HL-60/S4 treated with retinoic acid at 250 ng/mL for 4 days and 3 days (cell line): ENCODE results near the gene LPIN2.
"Not testable (repeated sequence)": the region's sequence is repeated elsewhere in the genome, so short reads cannot be mapped to it uniquely, and the experiment has no call there.

ENCODE experiments used
- in situ Hi-C: fragments of 300-500 bp; cut with MboI; formaldehyde crosslinking; loops from 2 replicates; pipeline ENCODE4 v1.7.0; 2022; ENCODE audit warnings: low sequenced_read_pairs

LPIN2 gene

DNA sequence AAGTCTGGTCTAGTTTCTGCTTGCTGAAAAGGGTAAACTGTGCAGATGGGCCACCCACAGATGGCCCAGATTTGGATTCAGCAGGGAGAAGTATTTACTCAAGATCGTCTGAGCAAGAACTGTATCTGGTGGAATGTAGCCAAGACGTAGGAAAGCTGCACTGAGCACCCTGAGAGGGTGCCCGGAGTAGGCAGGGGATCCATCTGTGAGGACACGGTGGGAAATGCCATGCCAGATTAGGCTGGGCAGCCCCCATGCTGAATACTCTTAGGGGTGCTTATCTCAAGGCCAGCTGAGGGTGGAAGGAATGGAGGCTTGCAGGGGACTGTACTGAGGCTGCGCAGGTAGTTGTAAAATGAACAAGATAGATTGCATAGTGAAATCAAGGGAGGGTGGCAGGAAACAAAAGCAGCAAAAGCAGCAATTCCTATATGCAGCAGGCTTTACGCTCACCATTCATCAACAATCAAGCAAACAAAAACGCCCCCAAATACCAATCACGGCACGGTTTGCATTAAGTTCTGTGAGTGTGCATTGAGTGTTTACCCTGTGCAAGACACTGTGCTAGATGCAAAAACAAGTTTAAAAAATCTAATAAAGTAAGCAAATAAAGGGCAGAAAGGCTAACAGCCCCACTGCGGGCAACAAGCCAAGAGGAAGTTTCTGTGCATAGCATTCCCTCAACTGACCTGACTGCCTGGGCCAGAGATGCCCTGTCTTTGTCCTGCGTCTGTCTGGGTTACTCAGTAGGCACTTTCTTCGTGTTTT lies 32.2 kb upstream of the LPIN2 start:
- in situ Hi-C loops = no loop called here

DNA sequence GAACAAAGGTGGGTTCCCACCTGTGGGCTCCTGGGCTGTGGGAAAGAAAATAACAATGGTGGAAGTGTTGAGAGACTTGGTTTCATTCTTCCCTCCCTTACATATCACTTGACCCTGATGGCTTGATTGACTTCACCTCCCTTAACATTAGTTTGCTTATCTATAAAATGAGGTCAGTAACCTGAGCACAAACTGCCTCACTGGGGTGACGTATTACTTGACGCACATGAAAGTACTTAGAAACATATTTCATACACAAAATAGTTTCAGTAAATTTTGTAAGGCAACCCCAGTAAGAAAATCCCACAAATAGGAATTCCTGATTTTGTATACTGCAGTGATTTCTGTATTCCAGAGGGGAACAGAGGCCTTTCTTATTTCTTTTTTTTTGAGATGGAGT lies 29.4 kb upstream of the LPIN2 start:
- in situ Hi-C loops = no loop called here

GRCh38 chr18:3041843-3042242 lies 28.9 kb upstream of the LPIN2 start:
- in situ Hi-C loops = no loop called here

GRCh38 chr18:3040881-3041280 lies 27.9 kb upstream of the LPIN2 start:
- in situ Hi-C loops = no loop called here

- in situ Hi-C loops = no loop called here
Measured at GRCh38 chr18:3040173-3040572, 27.2 kb upstream of the LPIN2 start.

DNA sequence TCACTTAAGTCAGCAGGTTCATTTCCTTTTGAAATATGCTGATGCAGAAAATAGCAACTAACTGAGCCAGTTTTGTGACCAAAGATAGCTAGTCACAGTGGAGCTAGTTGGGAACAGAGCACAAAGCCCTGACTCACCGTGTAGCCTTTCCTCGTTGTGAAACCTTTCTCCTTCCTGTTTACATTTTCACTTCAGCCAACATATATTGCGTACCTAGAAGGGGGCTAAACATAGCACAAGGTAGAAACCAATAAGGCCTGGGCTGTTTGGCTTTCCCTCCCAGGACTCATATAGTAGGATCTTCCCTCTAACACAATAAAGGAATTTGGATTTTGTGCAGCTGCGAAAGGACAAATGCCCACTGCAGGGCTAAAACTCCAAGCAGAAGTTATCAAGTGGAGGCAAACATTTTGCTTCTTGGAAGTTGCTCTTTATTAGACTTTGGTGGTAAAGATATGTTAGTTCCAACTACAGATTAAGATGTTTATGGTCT lies 24.5 kb upstream of the LPIN2 start:
- in situ Hi-C loops = no loop called here

- in situ Hi-C loops = no loop called here
Measured at GRCh38 chr18:3036108-3036507, 23.2 kb upstream of the LPIN2 start.

GRCh38 chr18:3035635-3036034 lies 22.7 kb upstream of the LPIN2 start:
- in situ Hi-C loops = no loop called here

DNA sequence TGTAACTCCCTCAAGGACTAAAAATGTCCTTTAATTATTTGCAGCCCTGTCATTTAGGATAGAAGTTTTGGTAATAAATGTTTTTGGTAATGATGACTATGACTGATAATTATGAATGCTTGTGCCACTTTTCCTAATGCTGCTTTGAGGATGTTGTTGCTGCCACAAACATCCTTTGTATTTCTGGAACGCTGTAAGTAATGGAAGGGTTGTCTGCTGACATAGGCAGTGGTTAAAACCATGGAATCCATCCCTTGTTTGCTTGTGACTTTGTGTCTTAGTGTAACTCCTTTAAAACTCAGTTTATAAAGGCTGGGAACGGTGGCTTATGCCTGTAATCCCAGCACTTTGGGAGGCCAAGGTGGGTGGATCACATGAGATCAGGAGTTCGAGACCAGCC lies 19.8 kb upstream of the LPIN2 start:
- in situ Hi-C loops = no loop called here

- in situ Hi-C loops = no loop called here
Measured at GRCh38 chr18:3029215-3029952, 16.4 kb upstream of the LPIN2 start.

GRCh38 chr18:3028115-3028514 lies 15.2 kb upstream of the LPIN2 start:
- in situ Hi-C loops = not testable (repeated sequence)

GRCh38 chr18:3027370-3027891 lies 14.5 kb upstream of the LPIN2 start:
- in situ Hi-C loops = no loop called here

GRCh38 chr18:3025544-3025943 lies 12.6 kb upstream of the LPIN2 start:
- in situ Hi-C loops = no loop called here

DNA sequence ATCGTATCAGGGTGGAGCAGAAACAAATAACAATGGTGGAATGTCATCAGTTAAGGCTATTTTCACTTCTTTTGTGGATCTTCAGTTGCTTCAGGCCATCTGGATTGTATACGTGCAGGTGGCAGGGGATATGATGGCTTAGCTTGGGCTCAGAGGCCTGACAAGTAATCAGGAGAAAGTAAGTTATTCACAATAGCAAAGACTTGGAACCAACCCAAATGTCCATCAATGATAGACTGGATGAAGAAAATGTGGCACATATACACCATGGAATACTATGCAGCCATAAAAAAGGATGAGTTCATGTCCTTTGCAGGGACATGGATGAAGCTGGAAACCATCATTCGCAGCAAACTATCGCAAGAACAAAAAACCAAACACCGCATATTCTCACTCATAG lies 10.7 kb upstream of the LPIN2 start:
- in situ Hi-C loops = not testable (repeated sequence)

- in situ Hi-C loops = no loop called here
Measured at GRCh38 chr18:3016585-3017297, 3.8 kb upstream of the LPIN2 start.

- in situ Hi-C loops = no loop called here
Measured at GRCh38 chr18:3015851-3016250, 2.9 kb upstream of the LPIN2 start.

DNA sequence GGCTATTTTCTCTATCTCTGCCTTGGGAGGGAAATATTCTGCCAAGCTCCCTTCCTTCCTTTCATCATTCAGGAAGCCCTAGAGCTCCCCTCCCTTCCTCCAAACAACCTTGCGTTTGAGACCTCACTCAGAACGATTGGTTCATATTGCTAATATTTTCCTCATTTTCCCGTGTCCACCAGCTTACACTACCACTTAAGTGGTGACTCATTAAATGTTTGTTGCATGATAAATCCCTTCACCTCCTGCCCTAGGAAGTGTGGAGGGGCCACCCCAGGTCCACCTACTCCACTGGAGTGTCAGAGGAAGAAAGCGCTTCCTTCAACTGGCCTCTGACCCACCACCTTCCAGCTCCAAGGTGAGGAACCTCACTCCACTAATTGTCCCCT lies 2.3 kb upstream of the LPIN2 start:
- in situ Hi-C loops = no loop called here

DNA sequence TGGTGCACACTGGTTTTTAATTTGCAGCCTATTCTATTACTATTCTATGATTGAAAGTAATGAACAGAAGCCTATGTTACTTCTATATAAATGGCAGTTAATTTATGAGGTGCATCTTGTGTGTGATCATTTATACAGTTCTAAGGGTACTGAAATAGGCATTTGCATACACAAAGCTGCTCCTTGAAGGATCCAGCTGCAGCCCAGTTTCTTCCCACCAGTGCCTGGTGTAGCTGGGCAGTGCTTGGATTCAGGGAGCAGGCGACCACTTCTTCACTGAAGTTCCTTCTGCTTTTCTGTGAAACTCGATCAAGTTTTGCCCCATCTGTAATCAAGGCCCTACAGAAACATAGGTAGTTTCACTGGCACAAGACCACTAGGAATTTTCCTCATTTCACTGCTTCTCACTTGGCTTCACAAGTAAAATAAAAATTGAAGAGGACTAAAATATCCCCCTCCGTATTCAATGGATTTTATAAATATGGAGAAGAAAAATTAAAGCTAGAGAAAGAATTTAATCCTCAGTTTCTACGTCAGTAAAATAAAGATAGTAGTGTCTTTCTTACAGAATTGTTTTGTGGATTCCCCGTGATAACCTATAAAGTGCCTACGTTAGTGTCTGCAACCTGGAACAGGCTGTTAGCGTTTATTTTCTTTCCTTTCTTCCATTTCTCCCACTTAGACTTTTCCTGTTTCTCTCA lies 1.7 kb upstream of the LPIN2 start:
- in situ Hi-C loops = no loop called here

GRCh38 chr18:3012136-3013023 lies 564 bp downstream of the LPIN2 start:
- in situ Hi-C loops = no loop called here

DNA sequence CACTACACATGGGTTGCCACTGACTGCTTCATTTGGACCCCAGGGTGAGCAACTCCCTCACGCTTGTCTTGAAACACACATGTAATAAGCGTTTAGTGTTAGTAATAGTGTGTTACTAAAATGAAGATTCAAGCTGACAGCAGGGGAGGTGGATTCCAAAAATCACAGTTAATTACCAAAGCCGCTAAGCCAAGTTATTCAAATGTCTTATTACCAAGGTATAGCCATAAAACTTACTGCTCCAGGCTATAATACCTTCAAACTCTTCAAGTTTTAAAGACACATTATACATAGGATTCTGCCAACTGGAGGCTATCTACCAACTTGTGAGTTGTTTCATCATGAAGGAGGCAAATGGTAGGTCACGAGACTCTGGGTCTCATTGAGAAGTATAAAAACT lies 2.9 kb downstream of the LPIN2 start:
- in situ Hi-C loops = no loop called here
